Measurements from ENCODE around the gene FBXO5. TPM values are rescaled to one million over a fixed set of nuclear protein-coding genes. Genes with fewer than 3 reads are reported as not detected.

The FBXO5 gene
- total and polyA plus RNA-seq, 9 of the 15 experiments (the other 6 are each of a cell fraction or from before 2014, with no cell fraction given): 17.8 to 89.3 (median 62.9) TPM

- CTCF ChIA-PET (ENCODE audit: low intra/inter-chr PET ratio): no interaction called here
- in situ Hi-C loops (cut with MboI) (no loop called here), intact Hi-C loops (cut with micrococcal nuclease) (no loop called here)
- POLR2A ChIA-PET: no interaction called here
- Histone ChIP-seq H3K27me3 (ENCODE audit: control insufficient read depth in 2 of 2, insufficient read depth in 2 of 2, low read length in 2 of 2) (no peaks in the 10 kb centered on the region), H2AFZ (ENCODE audit: low read depth, low read length) (no peak overlapping the region), H3K9ac (ENCODE audit: insufficient read depth in 1 of 2, low read depth in 2 of 2, low read length in 2 of 2) (no peak overlapping the region), H4K20me1 (replicated peaks; ENCODE audit: control insufficient read depth, insufficient read depth, low read length) (peaks cover 39% of the 10 kb centered on the region), H3K36me3 (ENCODE audit: control insufficient read depth, insufficient read depth, low read length) (peaks cover 89% of the 10 kb centered on the region), H3K9me1 (ENCODE audit: control insufficient read depth, insufficient read depth, low read length) (peaks cover 4% of the 10 kb centered on the region), H3K79me2 (ENCODE audit: control insufficient read depth, insufficient read depth, low read length) (peaks cover 66% of the 10 kb centered on the region), H3K4me1 (replicated peaks in 1 of 2; ENCODE audit: control insufficient read depth in 2 of 2, insufficient read depth in 2 of 2, low read length in 2 of 2) (peaks cover 3 to 23% of the 10 kb centered on the region in 2 experiments; a peak in 4 of 5 replicates), H3K4me2 (ENCODE audit: insufficient read depth, low read length) (no peak overlapping the region), H3K4me3 (no peak overlapping the region), H3K27ac (ENCODE audit: extremely low read depth, low read depth, low read length) (no peak overlapping the region), H3K9me3 (replicated peaks; ENCODE audit: control insufficient read depth, insufficient read depth, low read depth, low read length) (no peaks in the 10 kb centered on the region)
- no peak for ATAC-seq
- no TSS peak for BruUV-seq (replicated peaks)
- DNase-seq (ENCODE audit: extremely low read depth in 1 of 4, low spot score in 3 of 4): no peak
- FAIRE-seq: no peak
- WGBS (ENCODE audit: insufficient coverage, low coverage, missing lambda C conversion rate): 91% methylated on average over 1 of the region's 1 CpG
- no peak for TF ChIP-seq NFE2L1 (tag; IDR thresholded peaks at IDR 0.05; ENCODE audit: borderline replicate concordance, low read depth)
- no peak for TF ChIP-seq TFAM (CRISPR knock-in tag; conservative IDR thresholded peaks at IDR 0.05)
- no peak for TF ChIP-seq MTA1 (IDR thresholded peaks at IDR 0.05; ENCODE audit: borderline replicate concordance)
- 0 out of 2 replicates have a peak, but pooled peaks have one; percentile 9 for TF ChIP-seq CEBPB (tag; IDR thresholded peaks at IDR 0.05)
- no peak for TF ChIP-seq ZNF449 (CRISPR knock-in tag; IDR thresholded peaks at IDR 0.05)
Observed at GRCh38 chr6:152973916-152974315, 8.9 kb downstream of the FBXO5 start.
